CD4-positive, alpha-beta T cell treated with Interleukin-17A for 4 hours (primary cell): ENCODE data around the gene NOS1.
"Not testable (repeated sequence)": the region's sequence is repeated elsewhere in the genome, so short reads cannot be mapped to it uniquely, and the experiment has no call there.

Experiments
- DNase-seq: peaks from one replicate; pipeline ENCODE4 v3.0.0-alpha.2; 2020; ENCODE audit warnings: mixed read lengths

The NOS1 gene

DNA sequence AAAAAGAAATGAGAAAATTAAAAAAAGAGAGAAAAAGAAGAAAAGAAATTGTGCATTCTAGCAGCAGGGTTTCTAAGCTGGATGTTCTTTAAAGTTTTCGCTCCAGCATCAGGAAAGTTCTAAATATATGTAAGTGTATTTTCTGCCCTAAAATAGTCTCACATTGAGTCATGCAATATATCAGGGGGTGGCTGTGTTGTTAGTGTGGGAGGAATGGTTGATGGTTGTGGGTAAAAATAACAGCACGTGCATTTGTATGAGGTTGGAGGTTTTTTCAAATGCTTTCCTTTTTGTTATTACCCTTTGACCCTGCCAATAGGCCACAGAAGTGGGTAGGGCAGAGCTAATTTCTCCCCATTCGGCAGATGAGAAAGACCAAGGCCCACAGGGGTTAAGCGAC is 106.0 kb downstream of the NOS1 start:
- DNase-seq, result no peak

GRCh38 chr12:117243488-117243887 is 117.9 kb downstream of the NOS1 start:
- DNase-seq, result no peak

DNA sequence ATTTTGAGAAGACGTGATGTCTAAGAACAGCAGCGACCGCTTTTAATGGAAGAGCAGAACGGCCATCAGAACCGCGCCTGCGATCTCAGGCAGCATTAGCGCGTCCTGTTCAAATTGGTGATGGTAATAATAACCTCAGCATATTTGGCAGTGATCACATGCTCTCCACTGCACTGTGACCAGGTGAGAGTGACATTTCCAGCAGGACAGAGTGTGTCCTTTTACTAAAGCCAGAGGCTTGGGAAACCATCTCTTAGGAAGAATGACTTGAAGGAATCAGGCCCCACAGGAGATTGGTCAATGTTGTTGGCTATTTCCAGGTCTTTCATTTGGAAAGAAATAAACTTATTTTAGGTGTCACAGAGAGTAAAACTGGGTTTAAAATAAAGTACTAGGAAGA is 119.7 kb downstream of the NOS1 start:
- no peak for DNase-seq

- DNase-seq, result no peak
These were observed 121.2 kb downstream of the NOS1 start for GRCh38 chr12:117240081-117240755.

DNA sequence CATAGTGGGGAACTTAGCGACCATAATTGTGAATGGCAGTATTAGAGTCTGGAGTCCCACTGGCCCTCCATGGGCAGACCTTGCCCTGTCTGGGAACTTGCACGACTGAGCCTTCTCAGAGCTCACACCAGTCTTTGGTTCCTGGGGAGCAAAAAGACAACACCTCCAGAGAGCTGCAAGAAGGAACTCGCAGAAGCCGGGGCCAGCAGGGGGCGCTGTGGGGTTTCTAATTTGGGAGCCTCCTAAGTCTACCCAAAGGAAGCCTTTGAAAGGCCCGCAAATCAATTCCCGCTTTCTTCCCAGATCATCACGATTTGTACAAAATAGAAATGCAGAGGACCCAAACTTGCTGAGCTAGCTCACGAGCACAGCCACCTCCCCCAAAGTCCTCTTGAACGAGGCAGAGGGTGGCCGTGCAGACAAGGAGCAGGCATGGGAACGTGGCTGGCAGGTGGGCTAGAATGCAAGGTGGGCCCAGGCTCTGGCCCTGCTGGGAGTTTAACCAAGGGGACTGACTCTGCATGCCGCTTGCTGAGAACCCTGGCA is 124.9 kb downstream of the NOS1 start:
- peak; percentile 75 for DNase-seq

- no peak for DNase-seq
These were observed 126.2 kb downstream of the NOS1 start for GRCh38 chr12:117235261-117235660.

DNA sequence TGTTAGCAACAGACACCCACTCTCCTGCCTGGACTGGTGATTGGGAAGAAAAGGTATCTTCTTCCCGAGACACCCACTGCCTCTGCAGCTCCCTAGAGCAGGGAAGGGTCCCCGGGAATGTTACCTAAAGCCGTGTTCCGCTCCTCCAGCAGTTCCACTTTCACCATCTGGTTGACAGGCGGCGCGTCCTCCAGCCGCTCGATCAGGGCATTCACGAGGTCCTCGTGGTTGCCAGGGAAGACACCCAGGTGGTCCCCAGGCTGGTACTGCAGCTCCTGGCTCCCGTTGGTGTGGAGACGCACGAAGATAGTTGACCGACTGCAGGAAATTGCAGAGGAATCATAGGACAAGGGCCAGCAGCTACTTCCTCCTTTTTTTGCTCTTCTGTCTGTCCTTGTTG is 127.0 kb downstream of the NOS1 start:
- no peak for DNase-seq

DNA sequence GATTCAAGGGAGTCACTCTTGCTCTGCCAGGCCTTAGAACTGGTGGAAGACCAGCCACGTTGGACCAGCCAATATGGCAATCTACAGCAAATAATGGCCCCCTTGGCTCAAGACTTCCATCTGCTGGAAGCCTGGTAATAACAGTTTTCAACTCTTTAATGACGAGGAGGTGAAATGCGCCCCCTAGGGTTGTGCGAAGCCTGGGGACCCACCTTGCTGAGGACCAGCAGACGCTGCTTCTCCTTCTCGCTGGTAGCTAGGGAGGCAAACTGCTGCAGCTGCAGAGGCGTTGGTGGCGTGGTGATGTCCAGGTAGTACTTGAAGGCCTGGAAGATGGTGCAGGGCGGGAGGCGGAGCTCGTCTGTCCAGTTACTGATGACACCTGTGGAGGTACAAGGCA is 129.7 kb downstream of the NOS1 start:
- no peak for DNase-seq

DNA sequence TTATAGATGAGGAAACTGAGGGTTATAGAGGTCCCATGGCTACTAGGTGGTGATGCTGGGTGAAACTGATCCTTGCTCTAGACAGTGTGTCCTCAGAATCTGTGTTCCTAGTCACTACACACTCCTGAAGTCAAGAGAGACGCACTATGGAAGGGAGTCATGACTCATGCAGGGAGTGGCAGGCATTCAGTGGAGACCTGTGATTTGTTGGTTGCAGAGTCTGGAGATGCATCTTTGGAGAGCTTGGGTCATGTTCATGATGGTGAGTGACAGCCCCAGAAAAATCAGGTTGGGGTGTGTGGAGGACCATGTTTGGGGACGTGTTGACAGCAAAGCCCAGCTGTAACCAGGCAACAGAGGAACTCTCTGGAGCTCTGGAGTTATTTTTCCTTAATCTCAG is 133.2 kb downstream of the NOS1 start:
- no peak for DNase-seq

- no peak for DNase-seq
These were observed 134.3 kb downstream of the NOS1 start for GRCh38 chr12:117227000-117227653.

GRCh38 chr12:117226505-117226904 is 134.9 kb downstream of the NOS1 start:
- no peak for DNase-seq

GRCh38 chr12:117225179-117225578 is 136.2 kb downstream of the NOS1 start:
- DNase-seq, result no peak

DNA sequence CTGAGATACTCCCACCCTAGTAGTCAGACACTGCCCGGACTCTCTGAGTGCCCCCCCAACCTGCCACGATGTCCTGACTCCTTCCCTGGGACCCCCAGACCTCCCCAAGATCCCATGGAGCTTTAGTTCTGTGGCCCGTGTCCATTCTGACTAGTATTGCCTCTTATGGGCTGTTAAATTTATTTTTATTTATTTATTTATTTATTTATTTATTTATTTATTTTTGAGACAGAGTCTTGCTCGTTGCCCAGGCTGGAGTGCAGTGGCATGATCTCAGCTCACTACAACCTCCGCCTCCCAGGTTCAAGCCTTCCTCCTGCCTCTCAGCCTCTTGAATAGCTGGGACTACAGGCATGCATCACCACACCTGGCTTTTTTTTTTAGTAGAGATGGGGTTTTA is 140.5 kb downstream of the NOS1 start:
- DNase-seq, result not testable (repeated sequence)

DNA sequence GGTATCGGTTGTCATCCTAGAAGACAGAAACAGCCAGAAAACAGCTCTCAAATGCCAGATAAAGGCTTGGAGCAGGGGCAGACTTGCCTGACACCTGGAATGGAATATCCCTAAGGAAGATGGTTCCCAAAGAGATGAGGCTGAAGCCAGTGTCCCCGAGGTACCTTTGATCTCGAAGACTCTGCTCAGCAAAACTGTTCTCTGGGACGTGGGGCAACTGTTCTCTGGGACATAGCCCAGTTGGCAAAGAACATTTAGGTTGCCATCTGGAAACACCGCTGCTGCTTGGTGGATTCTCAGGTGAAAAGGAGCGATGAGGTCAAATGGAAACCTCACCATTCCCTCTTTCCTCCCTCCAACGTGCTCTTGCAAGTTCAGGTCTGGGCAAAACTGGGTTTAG is 143.3 kb downstream of the NOS1 start:
- no peak for DNase-seq

DNA sequence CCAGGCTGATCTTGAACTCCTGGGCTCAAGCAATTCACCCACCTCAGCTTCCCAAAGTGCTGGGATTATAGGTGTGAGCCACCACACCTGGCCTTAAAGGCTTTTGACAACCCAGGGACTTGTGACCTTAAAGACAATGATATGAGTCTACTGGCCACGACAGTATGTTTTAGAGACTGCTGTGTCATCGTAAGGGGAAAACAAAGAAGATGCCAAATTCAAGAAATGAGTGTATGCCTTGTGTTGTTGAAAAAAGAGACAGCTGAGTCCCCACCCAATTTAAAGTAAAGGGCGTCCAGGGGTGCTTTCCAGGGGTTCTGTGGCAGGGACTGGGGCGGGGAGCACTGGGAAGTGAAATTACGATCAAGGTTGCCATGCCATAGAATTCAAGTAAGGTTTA is 144.7 kb downstream of the NOS1 start:
- DNase-seq, result no peak

DNA sequence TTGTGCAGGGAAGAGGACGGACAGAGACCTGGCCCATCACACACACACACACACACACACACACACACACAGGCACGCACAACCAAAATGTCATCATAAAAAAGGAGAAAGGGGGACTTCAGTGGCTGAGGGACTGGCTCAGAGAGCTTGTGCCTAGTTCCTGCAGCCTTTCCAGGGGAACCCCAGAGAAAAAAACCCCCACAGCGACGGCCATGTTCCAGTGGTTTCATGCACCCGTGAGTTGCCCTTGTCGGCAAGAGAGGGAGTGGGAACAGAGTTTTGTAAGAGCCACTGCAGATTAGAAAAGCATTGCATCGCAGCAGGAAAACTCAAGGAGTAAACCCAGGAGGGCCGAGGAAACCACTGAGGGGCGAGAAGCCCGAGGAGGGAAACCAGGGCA is 146.6 kb downstream of the NOS1 start:
- no peak for DNase-seq

DNA sequence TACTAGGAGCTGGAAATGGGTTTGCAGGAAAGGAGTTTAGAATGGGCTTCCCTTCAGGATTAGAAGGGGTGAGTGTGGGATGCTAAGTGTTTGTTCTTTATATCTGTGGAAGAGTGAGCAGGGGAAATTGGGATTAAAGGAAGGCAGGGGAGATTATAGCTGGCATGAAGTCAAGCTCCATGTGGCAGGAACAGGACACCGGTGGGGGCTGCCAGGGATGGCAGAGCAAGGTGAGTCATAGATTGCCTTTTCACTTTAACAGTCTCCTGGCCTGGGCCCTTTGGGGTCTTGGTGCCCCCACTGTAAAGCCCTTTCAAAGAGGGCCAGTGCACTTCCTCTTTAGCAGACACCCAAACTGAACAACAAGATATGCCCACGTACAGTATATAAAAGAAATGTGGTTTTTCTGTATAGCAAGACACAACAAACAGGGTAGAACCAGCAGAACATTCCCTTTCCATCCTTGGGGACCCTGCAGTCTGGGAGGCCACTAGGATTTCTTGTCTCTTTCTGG is 148.1 kb downstream of the NOS1 start:
- DNase-seq, result no peak

- DNase-seq, result peak; percentile 74
These were observed 148.7 kb downstream of the NOS1 start for GRCh38 chr12:117212563-117213190.

GRCh38 chr12:117210266-117210918 is 151.0 kb downstream of the NOS1 start:
- no peak for DNase-seq

DNA sequence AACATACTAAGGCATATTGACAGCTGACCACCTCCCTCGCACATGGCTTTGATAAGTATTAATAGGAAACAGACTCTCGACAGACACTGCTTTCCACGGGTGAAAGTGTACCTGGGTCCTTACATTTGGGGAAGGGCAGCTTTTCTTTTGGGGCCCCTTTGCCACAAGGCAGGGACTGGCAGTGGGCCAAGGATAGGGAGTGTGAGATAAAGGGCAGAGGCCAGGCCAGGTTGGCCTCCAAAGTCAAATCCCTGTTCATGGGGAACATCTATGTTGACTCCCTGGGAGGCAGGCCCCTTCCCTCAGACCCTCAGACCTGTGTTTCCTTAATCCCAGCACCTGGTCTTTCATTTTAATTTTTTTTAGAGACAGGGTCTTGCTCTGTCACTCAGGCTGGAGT is 151.8 kb downstream of the NOS1 start:
- no peak for DNase-seq

GRCh38 chr12:117208811-117209455 is 152.5 kb downstream of the NOS1 start:
- DNase-seq, result no peak

DNA sequence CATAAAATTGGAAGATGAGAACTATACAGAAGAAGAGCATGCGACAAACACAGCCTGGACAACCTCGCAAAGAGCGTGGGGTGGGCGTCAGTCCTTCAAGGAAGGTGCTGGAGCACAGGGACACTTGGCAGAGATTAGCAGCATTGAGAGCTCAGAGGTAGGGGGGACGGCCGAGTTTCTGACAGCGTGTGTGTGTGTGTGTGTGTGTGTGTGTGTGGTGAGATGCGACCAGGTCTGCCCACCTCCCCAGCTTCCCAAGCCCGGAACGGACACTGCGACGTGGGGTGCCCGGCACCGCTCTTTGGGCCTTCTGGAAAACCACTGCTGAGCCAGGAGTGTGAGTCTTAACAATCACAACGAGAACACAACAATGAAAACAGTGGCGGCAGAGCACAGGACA is 153.2 kb downstream of the NOS1 start:
- DNase-seq, result no peak

DNA sequence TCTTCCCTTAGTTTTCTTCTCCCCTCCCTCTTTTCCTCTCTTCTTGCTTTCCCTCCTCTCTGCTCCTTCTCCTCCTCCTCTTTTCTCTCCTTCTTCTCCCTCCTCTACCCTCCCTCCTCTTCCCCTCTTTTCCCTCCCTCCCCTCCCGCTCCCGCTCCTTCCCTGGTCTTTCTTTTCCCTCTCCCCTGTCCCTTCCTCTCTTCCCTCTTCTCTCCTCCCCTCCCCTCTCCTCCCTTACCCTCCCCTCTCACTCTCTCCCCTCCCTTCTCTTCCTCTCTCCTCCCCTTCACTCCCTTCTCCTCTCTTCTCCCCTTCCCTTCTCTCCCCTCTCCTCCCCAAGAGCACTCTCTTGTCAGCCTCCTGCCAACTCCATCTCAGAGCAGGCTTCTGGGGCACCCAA is 153.8 kb downstream of the NOS1 start:
- DNase-seq, result no peak
